Gastrocnemius medialis (tissue), 4 donors: Measurements from ENCODE around the gene MYL1.

Experiments
- CTCF ChIP-seq, 5 experiments: fragments of 450-650 bp in 3 of 5; fragments of 200-600 bp in 2 of 5; sonication (generic) in 2 of 5; IDR thresholded peaks in 4 of 5; conservative IDR thresholded peaks in 1 of 5; 1 replicate in 4 of 5; 2 replicates in 1 of 5; pipeline ENCODE4 v1.5.1; 2016 to 2019; ENCODE audit warnings: antibody characterized with exemption in 5 of 5, mild to moderate bottlenecking in 3 of 5, moderate library complexity in 3 of 5
- POLR2A ChIP-seq, 2 donors: fragments of 450-650 bp; IDR thresholded peaks; one replicate each; pipeline ENCODE4 v1.6.1; 2017; ENCODE audit warnings: antibody characterized with exemption in 2 of 2, mild to moderate bottlenecking in 2 of 2, moderate library complexity in 2 of 2

GRCh38 chr2:210356944-210357343, 42.0 kb upstream of the MYL1 start:
- no peak for TF ChIP-seq CTCF (IDR thresholded peaks at IDR 0.05 in 4 of 5, conservative IDR thresholded peaks at IDR 0.05 in 1 of 5)
- no peak for TF ChIP-seq POLR2A (IDR thresholded peaks at IDR 0.05)
